ENCODE results near the gene HLA-DRA. TPM values are rescaled to one million over a fixed set of nuclear protein-coding genes. Genes with fewer than 3 reads are reported as not detected.
"Not testable (repeated sequence)": the region's sequence is repeated elsewhere in the genome, so short reads cannot be mapped to it uniquely, and the experiment has no call there.

Gene HLA-DRA
- total RNA-seq, 2 experiments from 2014 or later, result 9.8 to 12.2 TPM

GRCh38 chr6:32445321-32445854, 5.7 kb downstream of the HLA-DRA start:
- Mint-ChIP-seq H3K36me3 (no peaks in the 10 kb centered on the region), H3K27ac (no peak overlapping the region)
- DNase-seq, result no peak

DNA sequence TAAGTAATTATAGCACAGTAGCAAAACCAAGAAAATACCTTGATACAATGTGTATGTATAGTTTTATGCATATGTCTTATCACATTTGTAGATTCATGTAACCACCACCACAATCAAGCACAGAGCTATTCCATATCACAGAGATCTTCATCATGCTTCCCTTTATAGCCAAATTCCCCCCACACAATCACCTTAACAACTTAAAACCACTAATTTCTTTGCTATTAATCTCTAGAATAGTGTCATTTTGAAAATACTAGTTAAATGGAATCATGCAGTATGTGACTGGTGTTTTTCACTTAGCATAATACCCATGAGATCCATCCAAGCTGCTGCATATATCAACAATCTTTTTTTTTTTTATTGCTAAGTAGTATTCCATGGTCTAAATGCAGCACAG, 8.2 kb downstream of the HLA-DRA start:
- no peak overlapping the region for H3K4me3 Mint-ChIP-seq
- no peak overlapping the region for H3K27ac Mint-ChIP-seq
- peaks cover 7% of the 10 kb centered on the region for H3K9me3 Mint-ChIP-seq
- H3K4me1 Mint-ChIP-seq, result no peaks in the 10 kb centered on the region
- peaks cover 5% of the 10 kb centered on the region for H3K36me3 Mint-ChIP-seq
- peaks cover 45% of the 10 kb centered on the region for H3K27me3 Mint-ChIP-seq
- no peak for DNase-seq

More at GRCh38 chr6:32445321-32445854, 5.7 kb downstream of the HLA-DRA start:
- Mint-ChIP-seq H3K9me3 (no peaks in the 10 kb centered on the region), H3K4me3 (no peak overlapping the region), H3K27me3 (peaks cover 35% of the 10 kb centered on the region), H3K4me1 (no peaks in the 10 kb centered on the region)

DNA sequence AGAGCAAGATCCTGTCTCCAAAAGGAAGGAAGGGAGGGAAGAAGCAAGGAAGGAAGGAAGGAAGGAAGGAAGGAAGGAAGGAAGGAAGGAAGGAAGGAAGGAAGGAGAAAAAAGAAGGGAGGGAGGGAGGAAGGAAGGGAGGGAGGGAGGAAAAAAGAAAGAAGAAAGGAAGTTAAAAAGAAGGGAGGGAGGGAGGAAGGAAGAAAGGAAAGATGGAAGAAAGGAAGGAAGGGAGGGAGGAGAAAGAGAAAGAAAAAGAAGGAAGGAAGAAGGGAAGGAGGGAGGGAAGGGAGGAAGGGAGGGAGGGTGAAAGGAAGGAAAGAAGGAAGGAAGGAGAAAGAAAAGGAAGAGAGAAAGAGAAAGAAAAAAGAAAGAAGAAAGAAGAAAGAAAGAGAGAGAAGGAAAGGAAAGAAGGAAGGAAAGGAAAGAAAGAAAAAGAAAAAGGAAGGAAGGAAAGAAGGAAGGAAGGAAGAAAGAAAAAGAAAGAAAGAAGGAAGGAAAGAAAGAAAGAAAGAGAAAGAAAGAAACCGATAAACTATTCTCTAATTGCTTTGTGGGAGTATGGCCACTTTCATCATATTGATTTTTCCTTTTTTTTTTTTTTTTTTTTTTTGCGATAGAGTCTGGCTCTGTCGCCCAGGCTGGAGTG, 9.5 kb downstream of the HLA-DRA start:
- no peak for DNase-seq
- peaks cover 45% of the 10 kb centered on the region for H3K27me3 Mint-ChIP-seq
- H3K9me3 Mint-ChIP-seq, result peaks cover 7% of the 10 kb centered on the region
- no peaks in the 10 kb centered on the region for H3K4me1 Mint-ChIP-seq
- H3K36me3 Mint-ChIP-seq, result peaks cover 5% of the 10 kb centered on the region
- H3K27ac Mint-ChIP-seq, result no peak overlapping the region
- H3K4me3 Mint-ChIP-seq, result no peak overlapping the region

DNA sequence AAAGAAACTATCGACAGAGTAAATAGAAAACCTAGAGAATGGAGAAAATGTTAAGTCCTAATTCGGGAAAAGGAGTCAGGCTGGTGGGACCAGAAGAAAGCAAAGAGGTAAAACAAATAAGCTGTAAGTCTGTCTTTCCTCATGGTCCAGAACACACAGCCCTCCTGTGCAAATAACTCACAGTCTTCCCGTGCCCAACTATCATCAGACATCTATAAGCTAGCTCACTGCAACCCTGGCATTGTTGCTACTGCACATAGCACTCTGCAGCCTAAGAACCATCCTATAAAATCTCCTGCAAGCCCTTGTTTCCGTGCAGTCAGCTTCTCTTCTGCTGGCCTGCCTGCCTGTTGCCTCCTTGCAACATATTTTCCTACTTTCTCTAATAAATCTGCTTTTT, 17.4 kb downstream of the HLA-DRA start:
- Mint-ChIP-seq H3K36me3 (peaks cover 3% of the 10 kb centered on the region), H3K27me3 (peaks cover 61% of the 10 kb centered on the region), H3K4me3 (no peak overlapping the region), H3K27ac (no peak overlapping the region), H3K4me1 (peaks cover 2% of the 10 kb centered on the region), H3K9me3 (peaks cover 5% of the 10 kb centered on the region)
- no peak for DNase-seq

- Mint-ChIP-seq H3K27me3 (peaks cover 71% of the 10 kb centered on the region), H3K27ac (peak overlapping the region; percentile 4), H3K4me3 (peak overlapping the region; percentile 74), H3K4me1 (peaks cover 8% of the 10 kb centered on the region), H3K36me3 (no peaks in the 10 kb centered on the region), H3K9me3 (peaks cover under 1% of the 10 kb centered on the region)
- no peak for DNase-seq
These were observed 20.2 kb downstream of the HLA-DRA start for GRCh38 chr6:32459781-32460424.

GRCh38 chr6:32460528-32460927, 20.8 kb downstream of the HLA-DRA start:
- peaks cover 8% of the 10 kb centered on the region for H3K4me1 Mint-ChIP-seq
- no peak for DNase-seq
- peak overlapping the region; percentile 74 for H3K4me3 Mint-ChIP-seq
- H3K36me3 Mint-ChIP-seq, result no peaks in the 10 kb centered on the region
- peaks cover 3% of the 10 kb centered on the region for H3K9me3 Mint-ChIP-seq
- no peak overlapping the region for H3K27ac Mint-ChIP-seq
- H3K27me3 Mint-ChIP-seq, result peaks cover 73% of the 10 kb centered on the region

GRCh38 chr6:32461493-32461892, 21.8 kb downstream of the HLA-DRA start:
- Mint-ChIP-seq H3K36me3 (no peaks in the 10 kb centered on the region), H3K4me3 (no peak overlapping the region), H3K27ac (no peak overlapping the region), H3K9me3 (peaks cover 4% of the 10 kb centered on the region), H3K4me1 (peaks cover 8% of the 10 kb centered on the region), H3K27me3 (peaks cover 68% of the 10 kb centered on the region)
- DNase-seq, result no peak

DNA sequence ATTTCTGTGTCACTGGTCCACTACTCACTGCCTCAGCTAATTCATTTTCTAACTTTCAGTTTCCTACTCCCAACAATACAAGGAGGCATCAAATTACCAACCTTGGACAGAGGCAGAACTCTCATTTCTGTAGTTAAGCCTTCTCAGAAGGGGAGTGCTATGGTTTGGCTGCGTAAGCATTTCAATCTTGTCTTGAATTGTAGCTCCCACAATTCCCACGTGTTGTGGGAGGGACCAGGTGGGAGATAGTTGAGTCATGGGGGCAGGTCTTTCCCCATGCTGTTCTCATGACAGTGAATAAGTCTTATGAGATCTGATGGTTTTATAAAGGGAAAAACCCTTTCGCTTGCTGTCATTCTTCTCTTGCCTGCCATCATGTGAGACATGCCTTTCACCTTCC, 22.9 kb downstream of the HLA-DRA start:
- Mint-ChIP-seq H3K9me3 (peaks cover 6% of the 10 kb centered on the region), H3K4me1 (peaks cover 8% of the 10 kb centered on the region), H3K27me3 (peaks cover 63% of the 10 kb centered on the region), H3K4me3 (no peak overlapping the region), H3K36me3 (peaks cover 2% of the 10 kb centered on the region), H3K27ac (no peak overlapping the region)
- peak; percentile 38 for DNase-seq

GRCh38 chr6:32467743-32468503, 28.2 kb downstream of the HLA-DRA start:
- not testable (repeated sequence) for H3K9me3 Mint-ChIP-seq, DNase-seq, H3K4me3 Mint-ChIP-seq, H3K4me1 Mint-ChIP-seq, H3K27ac Mint-ChIP-seq, H3K36me3 Mint-ChIP-seq
- H3K27me3 Mint-ChIP-seq, result peaks cover 25% of the 10 kb centered on the region

- H3K9me3 Mint-ChIP-seq, result peaks cover 4% of the 10 kb centered on the region
- H3K36me3 Mint-ChIP-seq, result no peaks in the 10 kb centered on the region
- H3K27ac Mint-ChIP-seq, result no peak overlapping the region
- no peak for DNase-seq
- H3K27me3 Mint-ChIP-seq, result peaks cover 25% of the 10 kb centered on the region
- no peaks in the 10 kb centered on the region for H3K4me1 Mint-ChIP-seq
- no peak overlapping the region for H3K4me3 Mint-ChIP-seq
These were observed 33.2 kb downstream of the HLA-DRA start for GRCh38 chr6:32472781-32473375.

- peaks cover 25% of the 10 kb centered on the region for H3K27me3 Mint-ChIP-seq
- not testable (repeated sequence) for H3K36me3 Mint-ChIP-seq, DNase-seq, H3K4me3 Mint-ChIP-seq, H3K9me3 Mint-ChIP-seq, H3K4me1 Mint-ChIP-seq
- peak overlapping the region; percentile 62 for H3K27ac Mint-ChIP-seq
These were observed 34.0 kb downstream of the HLA-DRA start for GRCh38 chr6:32473376-32474348.

DNA sequence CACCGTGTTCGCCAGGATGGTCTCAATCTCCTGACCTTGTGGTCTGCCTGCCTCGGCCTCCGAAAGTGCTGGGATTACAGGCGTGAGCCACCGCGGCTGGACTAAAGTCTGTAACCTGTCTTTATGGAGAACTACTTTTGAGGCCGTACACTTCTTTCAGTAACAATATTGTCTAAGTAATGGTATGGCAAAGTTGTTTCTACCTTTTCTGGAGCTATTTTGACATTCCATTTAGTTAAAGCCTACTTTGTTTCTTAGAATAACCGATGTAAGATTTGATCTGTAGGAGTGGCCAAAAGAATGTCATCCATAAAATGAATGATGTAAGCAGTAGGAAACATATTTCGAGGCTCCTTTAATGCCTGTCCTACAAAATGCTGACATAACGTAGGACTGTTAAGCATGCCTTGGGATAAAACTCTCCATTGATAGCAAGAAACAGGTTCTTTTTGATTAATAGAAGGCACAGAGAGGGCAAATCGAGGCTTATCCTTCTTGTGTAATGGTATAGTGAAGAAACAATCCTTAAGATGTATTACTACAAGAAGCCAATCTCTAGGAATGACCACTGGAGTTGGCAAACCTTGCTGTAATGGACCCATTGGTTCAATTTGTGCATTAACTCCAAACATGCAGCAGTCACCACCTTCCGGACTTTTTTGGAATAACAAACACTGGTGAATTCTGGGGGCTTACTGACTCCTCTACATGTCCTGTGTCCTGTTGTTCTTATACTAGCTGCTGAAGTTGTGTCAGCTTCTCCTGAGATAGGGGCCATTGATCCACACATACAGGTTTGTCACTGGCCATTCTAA, 35.9 kb downstream of the HLA-DRA start:
- H3K4me1 Mint-ChIP-seq, result no peaks in the 10 kb centered on the region
- peaks cover 2% of the 10 kb centered on the region for H3K9me3 Mint-ChIP-seq
- H3K4me3 Mint-ChIP-seq, result no peak overlapping the region
- H3K27me3 Mint-ChIP-seq, result peaks cover 25% of the 10 kb centered on the region
- H3K36me3 Mint-ChIP-seq, result no peaks in the 10 kb centered on the region
- DNase-seq, result no peak
- H3K27ac Mint-ChIP-seq, result no peak overlapping the region

GRCh38 chr6:32483968-32484613, 44.4 kb downstream of the HLA-DRA start:
- H3K27me3 Mint-ChIP-seq, result no peaks in the 10 kb centered on the region
- H3K4me1 Mint-ChIP-seq, result no peaks in the 10 kb centered on the region
- no peak overlapping the region for H3K4me3 Mint-ChIP-seq
- H3K36me3 Mint-ChIP-seq, result no peaks in the 10 kb centered on the region
- no peak overlapping the region for H3K27ac Mint-ChIP-seq
- no peaks in the 10 kb centered on the region for H3K9me3 Mint-ChIP-seq
- DNase-seq, result no peak

Measured in activated naive CD8-positive, alpha-beta T cell treated with anti-CD3 and anti-CD28 coated beads for 36 hours (primary cell).